ENCODE results near the gene MTHFD1L.

DNA sequence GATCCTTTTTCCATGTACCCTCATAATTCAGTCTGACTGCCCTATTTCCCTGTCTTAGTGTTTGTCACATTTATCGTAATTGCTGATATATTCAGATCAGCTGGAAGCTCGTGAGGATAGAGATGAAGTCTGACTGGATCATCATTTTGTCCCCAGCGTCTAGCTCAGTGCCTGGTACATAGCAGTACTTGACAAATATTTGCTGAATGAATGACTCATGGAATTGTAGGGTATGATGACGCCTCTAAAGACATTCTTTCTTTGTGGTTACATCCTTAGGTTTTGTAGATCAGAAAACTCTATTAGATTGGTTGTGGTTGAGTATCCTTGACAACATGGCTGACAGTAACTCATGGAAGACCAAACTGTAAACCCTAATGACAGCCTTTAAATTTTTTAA, 68.9 kb downstream of the MTHFD1L start:
- TF ChIP-seq POLR2A (IDR thresholded peaks at IDR 0.05) = no peak
- TF ChIP-seq, protein P1, sequence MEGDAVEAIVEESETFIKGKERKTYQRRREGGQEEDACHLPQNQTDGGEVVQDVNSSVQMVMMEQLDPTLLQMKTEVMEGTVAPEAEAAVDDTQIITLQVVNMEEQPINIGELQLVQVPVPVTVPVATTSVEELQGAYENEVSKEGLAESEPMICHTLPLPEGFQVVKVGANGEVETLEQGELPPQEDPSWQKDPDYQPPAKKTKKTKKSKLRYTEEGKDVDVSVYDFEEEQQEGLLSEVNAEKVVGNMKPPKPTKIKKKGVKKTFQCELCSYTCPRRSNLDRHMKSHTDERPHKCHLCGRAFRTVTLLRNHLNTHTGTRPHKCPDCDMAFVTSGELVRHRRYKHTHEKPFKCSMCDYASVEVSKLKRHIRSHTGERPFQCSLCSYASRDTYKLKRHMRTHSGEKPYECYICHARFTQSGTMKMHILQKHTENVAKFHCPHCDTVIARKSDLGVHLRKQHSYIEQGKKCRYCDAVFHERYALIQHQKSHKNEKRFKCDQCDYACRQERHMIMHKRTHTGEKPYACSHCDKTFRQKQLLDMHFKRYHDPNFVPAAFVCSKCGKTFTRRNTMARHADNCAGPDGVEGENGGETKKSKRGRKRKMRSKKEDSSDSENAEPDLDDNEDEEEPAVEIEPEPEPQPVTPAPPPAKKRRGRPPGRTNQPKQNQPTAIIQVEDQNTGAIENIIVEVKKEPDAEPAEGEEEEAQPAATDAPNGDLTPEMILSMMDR (IDR thresholded peaks at IDR 0.05) = no peak
